Skeletal muscle cell (primary cell): Measurements from ENCODE around the gene IGLL5.

ENCODE experiments used
- DNase-seq: peaks from one replicate; pipeline ENCODE4 v3.0.0-alpha.2; 2010; ENCODE audit warnings: low read depth
- H3K4me3 ChIP-seq: 2 replicates; pipeline ENCODE4 v1.5.1; 2011; ENCODE audit warnings: low read depth, mild to moderate bottlenecking, control low read depth, low read length, moderate library complexity

Gene IGLL5

DNA sequence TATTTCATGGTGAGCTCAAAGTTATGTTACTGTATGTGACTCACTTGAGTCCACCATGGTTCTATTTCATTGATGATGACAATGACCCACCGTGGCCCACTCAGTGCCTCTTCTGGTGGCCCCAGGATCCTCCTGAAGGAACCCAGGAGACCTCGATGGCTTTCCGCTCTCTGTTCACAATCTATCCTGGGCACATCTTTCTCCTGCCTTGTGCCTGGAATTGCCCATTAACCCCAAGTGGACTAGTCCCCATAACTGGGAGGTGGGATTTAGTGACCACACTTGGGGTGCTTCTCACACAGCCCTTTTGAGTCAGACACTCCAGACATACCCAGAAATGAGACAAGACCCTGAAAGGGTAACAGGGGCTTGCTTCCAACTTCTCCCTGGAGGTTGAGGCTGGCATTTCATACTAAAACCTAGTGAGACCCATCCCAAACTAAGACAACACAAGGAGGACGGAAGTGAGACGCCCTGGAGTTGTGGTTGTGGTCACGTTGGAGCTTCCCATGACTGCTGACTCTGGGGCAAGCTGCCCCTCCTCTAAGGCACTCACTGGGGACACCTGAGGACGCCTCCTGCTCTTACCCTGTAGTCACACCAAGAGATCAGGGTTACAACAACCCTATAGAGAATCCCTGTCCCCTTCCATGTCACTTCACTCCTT is 22.1 kb downstream of the IGLL5 start:
- DNase-seq, result no peak
- no peak overlapping the region for H3K4me3 ChIP-seq

DNA sequence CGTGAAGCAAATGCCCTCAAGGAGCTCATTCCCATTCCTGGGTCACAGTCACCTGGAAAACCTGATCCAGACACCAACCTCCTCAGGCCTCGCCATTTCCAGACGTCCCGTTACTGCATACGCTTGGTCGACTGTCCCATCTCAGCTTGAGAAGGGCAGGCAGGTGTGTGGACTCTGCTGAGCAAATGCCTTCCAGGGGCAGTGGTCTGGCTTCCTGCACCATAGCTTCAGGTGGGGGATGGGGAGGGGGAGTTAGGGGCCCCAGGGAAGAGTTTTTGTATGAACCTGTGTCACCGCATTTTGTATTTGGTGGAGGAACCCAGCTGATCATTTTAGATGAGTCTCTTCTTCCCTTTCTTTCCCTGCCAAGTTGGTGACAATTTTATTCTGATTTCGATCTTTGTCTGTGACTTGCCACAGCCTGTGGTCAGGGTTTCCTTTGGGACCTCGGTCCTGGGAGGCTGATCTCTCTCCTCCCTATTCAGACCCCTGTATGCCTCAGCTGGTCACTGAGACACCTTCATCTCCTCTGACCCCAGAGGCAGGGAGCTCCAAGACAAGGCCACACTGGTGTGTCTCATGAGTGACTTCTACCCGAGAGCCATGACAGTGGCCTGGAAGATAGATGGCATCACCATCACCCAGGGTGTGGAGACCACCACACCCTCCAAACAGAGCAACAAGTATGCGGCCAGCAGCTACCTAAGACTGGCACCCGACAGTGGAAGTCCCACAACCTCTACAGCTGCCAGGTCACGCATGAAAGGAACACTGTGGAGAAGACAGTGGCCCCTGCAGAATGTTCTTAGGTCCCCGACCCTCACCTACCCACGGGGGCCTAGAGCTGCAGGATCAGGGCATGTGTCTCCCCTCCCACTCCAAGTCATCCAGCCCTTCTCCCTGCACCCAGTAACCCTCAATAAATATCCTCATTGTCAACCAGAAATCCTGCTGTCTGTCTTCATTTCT is 22.9 kb downstream of the IGLL5 start:
- H3K4me3 ChIP-seq, result no peak overlapping the region
- no peak for DNase-seq

DNA sequence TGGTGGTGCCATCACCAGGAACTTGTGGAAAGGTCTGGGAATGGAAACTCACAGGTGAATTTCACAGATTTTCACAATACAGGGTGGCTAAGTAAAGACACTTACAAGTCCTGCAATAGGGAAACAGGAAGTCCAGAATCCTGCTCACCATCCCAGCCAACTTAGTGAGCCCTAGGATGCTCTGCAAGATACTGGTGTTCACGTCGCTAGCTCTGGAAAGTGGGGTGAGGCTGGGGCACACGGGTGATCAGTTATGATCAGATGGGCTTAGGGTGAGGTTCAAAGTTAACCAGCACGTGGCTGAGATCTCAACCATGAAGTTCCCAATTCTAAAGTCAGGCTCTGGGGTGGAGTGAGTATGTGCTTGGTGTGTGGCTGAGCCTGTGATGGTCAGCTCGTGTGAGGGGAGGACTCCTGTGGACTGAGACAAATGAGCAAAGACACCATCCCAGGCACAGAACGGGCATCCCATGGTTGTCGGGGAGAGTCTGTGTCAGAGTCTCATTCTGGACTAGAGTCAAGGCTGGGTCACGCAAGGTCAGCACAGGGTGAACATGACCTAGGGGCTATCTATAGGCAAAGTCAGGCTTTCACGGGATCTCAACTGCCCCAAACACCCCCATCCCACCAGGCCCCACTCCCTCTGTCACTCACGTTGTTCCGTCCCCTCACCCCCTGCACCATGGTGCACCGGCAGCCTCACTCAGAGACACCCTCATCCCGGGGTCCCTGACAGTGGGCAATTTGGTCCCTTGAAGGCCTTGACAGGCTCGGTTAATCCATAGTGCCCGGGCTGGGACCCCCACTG is 23.9 kb downstream of the IGLL5 start:
- H3K4me3 ChIP-seq, result no peak overlapping the region
- no peak for DNase-seq

DNA sequence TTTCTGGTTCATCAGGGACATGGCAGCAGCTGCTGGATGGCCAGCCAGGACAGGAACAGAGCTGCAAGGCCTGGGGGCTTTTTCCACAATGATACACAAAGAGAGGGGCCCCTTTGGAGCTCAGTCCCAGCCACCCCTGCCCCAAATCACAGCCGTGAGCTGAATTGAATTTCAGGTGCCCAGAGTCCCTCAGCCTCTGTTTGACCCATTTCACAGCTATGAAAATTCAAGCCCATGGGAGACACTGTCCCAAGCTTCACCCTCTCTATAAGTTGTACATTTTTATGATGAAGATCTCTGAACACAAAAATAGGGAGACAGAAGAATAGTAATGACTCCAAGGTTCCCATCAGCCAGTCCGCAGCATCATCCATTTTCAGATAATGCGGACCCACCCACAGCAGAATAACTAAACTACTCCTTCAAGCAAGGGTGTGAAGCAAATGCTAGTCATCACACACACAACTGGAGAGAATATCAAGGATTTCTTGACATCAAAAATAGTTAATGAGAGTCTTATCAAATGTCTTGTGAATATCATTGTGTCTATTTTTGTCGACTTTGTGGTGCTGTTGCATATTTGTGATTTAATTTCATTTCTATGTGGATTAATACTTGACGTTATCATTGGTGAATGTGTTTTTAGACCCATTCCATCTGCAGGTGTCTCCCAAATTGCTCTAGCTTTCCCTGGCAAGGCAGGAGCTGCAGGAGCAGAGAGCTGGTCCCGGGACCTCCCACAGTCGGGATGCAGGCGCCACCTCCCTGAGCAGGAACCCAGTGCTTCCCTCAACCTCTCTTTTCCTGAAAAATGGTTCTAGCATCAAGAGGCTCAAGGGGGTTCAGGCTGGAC is 24.7 kb downstream of the IGLL5 start:
- H3K4me3 ChIP-seq, result no peak overlapping the region

DNA sequence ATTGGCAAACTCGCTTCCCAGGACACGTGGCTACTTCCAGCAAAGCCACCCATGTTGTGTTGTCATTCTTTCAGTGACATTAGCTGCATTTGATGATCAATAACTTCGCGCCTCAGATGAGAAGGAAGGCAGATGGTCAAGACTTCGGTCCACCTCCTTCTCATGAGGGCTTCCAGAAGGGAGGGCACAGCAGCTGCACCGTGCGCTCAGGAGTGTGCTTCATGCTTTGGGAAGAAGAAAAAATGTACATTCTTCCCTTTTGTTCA is 25.3 kb downstream of the IGLL5 start:
- no peak overlapping the region for H3K4me3 ChIP-seq
- no peak for DNase-seq

More for the DNA sequence above, 24.7 kb downstream of the IGLL5 start:
- no peak for DNase-seq

DNA sequence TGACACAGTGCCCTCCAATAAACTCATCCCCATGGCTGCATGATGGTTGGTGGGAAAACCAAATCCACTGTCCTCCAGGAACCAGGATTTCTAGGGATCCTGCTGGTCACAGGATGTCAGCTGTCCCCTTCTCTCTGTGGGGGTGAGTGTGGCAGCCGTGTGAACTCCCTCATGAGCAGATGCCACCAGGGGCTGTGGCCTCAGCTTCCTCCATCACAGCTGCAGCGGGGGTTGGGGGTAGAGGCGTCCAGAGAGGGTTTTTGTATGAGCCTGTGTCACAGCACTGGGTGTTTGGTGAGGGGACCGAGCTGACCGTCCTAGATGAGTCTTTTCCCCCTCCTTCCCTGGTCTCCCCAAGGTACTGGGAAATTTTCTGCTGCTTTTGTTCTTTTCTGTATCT is 26.4 kb downstream of the IGLL5 start:
- H3K4me3 ChIP-seq, result no peak overlapping the region
- DNase-seq, result no peak

DNA sequence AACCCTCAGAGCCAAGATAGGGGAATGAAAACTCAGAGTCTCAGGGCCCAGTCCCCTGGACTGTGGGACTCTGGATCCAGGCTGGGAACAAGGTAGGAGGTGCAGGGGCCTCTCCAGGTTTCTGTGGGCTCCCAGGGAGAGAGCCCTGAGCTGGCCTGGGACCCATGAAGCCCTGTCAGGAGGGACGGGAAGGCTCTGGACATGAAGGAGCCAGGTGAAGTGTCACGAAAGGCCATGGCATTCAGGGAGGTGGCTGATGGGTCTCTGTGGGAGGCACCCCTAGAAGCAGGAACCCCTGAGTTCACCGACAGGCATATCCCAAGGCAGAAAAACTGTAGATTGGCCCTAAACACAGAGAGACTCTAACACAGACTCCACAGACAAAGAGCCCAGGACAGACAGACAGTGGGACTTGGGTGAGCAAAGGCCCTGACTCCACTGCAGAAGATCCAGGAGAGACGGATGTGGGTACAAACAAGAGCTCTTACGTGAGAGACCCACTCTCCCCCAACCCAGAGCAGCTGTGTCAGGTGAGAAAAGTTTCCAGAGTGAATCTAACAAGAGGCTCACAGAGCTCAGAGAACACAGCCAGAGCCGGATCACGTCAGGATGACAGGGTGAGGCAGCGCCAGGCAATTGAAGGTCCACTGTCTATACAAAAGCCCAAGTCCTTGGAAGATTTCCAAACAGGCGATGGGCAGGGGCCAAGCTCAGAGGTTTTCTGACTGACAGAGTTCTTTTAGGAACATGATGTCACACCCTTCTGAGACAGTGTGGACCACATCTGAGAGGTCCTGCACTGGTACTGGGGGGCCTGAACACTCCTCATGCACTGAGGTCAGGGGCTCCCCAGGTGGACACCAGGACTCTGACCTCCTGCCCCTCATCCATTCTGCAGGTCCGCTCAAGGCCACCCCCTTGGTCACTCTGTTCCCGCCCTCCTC is 27.4 kb downstream of the IGLL5 start:
- DNase-seq, result no peak

DNA sequence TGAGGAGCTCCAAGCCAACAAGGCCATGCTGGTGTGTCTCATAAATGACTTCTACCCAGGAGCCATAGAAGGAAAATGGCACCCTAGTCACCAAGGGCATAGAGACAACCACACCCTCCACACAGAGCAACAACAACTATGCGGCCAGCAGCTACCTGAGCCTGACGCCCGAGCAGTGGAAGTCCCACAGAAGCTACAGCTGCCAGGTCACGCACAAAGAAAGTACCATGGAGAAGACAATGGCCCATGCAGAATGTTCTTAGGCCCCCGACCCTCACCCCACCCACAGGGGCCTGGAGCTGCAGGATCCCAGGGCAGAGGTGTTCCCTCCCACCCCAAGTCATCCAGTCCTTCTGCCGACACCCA is 28.0 kb downstream of the IGLL5 start:
- no peak overlapping the region for H3K4me3 ChIP-seq
- DNase-seq, result no peak

More for the DNA sequence above, 27.4 kb downstream of the IGLL5 start:
- H3K4me3 ChIP-seq, result no peak overlapping the region

DNA sequence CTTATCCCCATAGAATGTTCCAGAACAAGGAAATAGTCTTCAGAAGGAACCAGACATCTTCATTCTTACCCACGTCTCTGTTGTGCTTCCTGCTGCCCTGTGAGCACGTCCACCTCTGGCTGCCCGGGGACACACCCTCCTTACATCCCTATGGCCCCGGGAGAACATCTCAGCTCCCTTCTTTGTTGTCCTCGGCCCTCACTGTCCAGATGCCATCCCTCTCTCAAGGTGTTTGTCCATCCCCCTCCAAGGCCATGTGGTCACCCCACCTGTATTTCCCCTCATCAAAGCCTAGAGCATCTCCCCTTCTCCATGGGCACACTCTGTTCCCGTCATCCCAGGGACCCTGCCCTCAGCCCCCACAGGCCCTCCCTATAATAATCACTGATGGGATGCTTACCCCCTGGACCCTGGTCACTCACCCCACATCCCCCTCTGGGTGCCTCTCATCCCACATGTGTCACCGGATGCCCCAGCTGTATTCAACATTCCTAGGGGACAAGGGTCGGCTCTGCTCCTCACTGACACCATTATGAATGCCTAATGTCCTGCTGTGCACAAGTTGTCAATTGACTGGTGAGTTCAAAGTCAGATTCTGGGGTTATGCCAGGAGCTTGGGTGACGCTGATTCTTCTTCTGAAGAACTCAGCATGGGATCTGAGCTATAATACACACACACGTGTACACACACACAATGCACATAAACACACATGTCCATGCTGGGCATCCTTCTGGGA is 28.8 kb downstream of the IGLL5 start:
- H3K4me3 ChIP-seq, result no peak overlapping the region
- no peak for DNase-seq

DNA sequence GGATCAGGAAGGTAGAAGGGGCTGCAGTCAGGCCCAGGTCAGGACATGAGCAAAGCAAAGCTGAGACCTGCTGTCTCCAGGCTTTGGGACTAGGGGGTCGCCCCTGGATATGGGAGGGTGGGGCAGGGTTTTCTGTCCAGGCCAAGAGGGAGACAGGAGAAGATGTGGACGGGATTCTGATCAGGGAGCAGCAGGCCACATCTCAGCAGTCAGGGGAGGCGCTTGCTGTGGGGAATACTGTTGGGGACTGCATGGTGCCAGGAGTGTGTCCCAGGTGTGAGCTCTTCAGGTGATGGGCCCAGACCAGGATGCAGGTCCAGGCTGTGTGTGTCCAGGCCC is 29.3 kb downstream of the IGLL5 start:
- DNase-seq, result no peak
- H3K4me3 ChIP-seq, result no peak overlapping the region

DNA sequence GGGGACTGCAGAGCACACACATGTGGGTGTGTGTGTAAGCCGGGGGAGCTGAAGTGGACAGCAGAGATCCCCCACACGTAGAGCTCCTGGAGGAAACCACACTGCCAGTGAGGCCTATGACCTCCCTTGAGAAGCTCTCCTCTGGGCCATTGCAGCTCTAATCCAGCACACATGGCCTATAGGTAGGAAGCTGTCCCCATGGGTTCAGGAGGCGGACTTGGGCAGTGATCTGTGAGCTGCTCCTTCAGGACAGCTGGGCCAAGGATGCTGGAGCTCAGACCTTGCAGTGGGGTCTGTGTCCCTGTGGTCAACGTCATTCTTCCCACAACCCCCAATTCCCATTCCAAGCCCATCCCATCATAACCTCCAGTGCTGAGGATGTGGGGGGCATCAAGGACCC is 29.8 kb downstream of the IGLL5 start:
- no peak for DNase-seq
- H3K4me3 ChIP-seq, result no peak overlapping the region

DNA sequence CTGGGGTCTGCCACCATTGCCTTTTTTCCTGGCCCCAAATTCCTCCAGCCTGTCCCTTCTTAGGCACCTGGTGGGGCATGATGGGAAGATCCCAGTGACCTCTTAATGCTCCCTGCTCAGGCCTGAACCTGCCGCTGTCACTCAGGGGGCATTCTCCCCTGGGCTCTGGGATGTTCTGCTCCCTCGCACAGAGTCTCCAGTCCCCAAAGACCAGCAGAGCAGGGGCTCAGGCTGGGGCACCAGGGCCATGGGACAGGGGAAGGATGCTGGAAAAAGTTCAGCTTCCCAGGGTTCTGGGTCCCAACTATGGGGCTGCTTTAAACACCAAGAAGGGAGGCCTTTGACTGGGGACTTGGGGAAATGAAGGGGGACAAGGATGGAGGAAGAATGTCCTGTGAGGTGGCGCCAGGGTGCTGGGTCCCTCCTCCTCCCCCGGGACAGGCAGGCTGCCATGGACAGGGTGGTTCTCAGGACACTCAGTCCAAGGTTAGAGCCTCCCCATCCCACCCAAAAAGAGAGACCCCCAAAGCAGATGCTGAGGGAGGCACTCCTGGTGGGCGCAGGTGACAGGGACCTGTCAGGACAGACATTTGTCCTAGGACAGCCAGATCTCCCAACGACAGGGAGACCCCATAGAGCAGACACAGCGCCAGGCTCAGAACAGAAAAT is 30.8 kb downstream of the IGLL5 start:
- DNase-seq, result no peak
- no peak overlapping the region for H3K4me3 ChIP-seq

DNA sequence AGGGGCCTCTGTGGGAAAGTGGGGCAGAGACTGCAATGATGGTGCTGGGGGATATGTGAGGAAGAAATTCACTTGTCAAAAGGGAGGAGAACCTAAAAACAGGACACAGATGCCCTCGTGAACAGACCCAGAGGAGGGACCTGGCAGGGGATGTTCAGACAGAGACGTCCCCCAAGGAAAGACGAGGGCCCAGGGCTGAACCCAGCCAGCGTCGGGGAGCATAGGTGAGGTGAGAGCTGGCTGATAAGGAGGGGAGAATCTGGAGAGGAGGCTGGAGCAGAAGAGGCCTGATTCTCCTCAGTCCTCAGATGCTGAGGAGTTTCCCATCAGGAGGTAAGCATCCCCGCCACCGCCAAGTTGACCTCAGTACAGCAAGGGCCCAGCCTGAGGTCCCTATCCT is 31.4 kb downstream of the IGLL5 start:
- DNase-seq, result no peak
- H3K4me3 ChIP-seq, result no peak overlapping the region

DNA sequence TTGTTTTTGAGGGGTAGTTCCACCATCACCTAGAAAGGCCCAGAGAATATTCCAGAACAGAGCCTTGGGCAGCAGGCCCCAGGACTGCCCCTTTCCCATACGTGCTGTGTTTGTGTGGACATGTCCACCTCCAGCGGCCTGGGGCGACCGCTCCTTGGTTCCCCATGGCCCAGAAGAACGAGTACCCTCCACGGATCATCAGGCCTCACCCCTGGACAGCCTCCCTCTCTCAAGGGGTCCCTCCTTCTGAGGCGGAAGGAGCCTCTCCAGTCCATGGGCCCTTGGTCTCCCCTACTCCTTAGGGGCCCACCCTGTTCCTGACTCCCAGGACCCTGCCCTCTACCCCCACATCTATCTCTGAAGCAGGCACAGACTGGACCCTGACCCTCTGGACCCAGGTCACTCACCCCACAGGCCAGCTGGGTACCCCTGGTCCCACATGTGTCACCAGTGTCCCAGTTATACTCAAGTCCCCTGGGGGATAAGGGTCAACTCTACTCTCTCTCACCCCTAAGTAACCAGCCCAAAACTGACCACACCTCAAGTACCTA is 32.6 kb downstream of the IGLL5 start:
- no peak for DNase-seq
- H3K4me3 ChIP-seq, result no peak overlapping the region

DNA sequence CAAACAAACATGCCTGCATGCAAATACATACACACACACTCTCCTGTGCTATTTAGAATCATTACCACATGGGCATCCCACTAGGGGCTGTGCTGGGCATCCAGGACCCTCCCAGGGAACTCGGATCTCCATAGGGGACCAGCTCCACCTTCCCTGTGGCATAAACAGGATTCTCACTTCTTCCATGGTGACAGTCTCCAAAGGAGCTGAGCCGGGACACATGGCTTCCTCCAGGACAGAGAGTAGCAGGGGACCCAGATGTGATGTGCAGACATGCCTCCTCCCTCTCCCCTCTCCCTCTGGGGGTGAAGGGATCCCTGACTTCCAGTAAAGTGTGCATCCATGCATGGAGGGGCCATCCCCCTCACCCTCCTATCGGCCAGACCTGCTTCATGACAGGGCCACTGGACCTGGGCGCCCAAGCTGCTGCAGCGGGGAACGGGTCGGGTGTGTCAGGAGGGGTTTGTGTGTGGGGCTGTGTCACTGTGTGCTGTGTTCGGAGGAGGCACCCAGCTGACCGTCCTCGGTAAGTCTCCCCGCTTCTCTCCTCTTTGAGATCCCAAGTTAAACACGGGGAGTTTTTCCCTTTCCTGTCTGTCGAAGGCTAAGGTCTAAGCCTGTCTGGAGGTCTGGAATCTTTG is 33.4 kb downstream of the IGLL5 start:
- DNase-seq, result no peak
- H3K4me3 ChIP-seq, result no peak overlapping the region

DNA sequence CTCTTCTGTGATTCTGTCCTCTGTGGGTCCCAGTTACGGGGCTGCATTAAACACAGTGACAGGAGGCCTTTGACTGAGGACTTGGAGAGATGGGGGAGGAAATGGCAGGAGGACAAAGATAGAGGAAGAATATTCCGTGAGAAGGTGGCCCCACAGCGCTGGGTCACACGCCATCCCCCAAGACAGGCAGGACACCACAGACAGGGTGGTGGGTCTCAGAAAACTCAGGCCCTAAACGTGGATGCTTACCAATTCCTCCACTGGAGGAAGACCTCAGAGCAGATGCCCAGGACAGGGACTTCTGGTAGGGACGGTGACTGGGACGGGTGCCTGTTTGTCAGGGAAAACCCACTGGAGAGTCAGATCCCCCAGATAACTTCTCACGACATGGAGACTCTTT is 34.0 kb downstream of the IGLL5 start:
- H3K4me3 ChIP-seq, result no peak overlapping the region
- no peak for DNase-seq
